ENCODE data around the gene RNF13. TPM values are rescaled to one million over a fixed set of nuclear protein-coding genes. Genes with fewer than 3 reads are reported as not detected.
A peak's percentile ranks its signal among the peaks of the same experiment; 100 is the strongest.

The RNF13 gene
- total RNA-seq, 2 donors from 2014 or later: 48.8 to 56.0 TPM

DNA sequence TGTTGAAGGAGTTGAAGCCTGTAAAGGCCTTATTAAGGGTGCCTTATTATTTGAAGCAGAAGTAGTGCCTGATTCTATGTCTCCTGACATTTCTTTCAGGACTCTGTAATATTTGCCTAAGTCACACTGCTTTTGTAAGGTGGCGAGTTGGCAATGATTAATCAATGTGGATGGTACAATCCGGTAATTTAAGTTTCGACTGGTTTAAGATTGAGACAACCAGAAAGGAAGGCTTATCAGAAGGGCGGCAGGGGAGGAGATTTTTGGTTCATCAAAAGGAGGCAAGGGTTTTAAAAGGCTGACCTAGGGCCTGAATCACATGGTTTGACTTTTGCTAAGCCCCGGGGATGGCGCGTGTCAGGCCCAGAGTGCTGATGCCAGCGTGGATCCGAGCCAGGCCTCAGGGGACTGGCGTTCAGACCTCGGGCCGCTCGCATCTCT lies 830 bp upstream of the RNF13 start:
- no peak for DNase-seq (ENCODE audit: low spot score)
- peaks cover 0 to 40% of the 10 kb centered on the region in 2 donors for H3K4me1 ChIP-seq

DNA sequence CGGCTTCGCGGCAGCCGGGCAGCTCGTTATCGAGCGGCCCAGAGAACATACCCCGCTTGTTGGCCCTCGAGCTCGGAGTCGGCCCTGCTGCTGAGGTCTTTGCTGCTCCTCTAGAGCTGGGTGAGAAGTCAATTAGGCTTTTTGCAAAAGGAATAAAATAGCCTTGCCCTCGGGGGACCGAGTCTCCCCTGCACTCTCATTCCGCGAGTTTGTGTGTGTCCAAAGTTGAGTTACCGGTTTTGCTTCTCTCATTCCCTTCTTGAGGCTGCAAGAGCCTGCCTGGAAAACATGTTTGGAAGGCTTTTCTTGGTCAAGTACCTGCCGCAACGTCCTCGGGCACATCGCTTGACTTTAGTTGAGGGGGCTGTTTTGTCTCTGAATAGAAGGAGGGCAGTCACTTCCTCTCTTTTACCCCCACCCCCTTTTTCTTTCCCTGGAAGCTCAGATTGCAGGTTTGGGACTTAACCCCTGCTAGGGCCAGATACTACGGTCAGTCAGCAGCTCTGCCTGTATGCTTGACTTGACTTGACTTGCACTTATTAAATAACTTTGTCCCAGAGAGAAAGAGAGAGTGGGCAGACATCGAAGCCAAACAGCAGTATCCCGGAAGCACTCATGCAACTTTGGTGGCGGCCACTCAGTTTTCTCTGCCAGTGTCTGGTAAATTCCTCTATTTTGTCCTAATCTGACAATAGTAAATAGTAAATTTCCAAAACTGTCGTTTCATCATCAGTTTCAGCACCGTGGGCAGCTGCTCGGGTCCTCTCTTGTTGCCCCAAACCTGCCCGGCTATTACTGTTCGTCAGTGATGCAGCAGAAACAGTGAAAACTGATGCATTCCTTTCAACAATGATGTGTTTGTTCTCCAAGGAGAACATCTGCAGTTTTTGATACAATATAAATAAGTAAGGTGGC lies 609 bp downstream of the RNF13 start:
- H3K9me3 ChIP-seq: no peaks in the 10 kb centered on the region
- H3K4me1 ChIP-seq: peaks cover 0 to 42% of the 10 kb centered on the region in 2 donors
- no peaks in the 10 kb centered on the region for H3K27me3 ChIP-seq
- H3K27ac ChIP-seq: peak overlapping the region; percentile 99
- H3K36me3 ChIP-seq: no peaks in the 10 kb centered on the region
- no peak for TF ChIP-seq CTCF (IDR thresholded peaks at IDR 0.05)
- no peak for DNase-seq (ENCODE audit: low spot score)
- H3K4me3 ChIP-seq: peak overlapping the region; percentile 62 to 83

More for the DNA sequence above, 830 bp upstream of the RNF13 start:
- Histone ChIP-seq H3K9me3 (no peaks in the 10 kb centered on the region), H3K27me3 (no peaks in the 10 kb centered on the region), H3K36me3 (no peaks in the 10 kb centered on the region), H3K27ac (peak overlapping the region; percentile 99), H3K4me3 (peak overlapping the region; percentile 62 to 83)
- TF ChIP-seq CTCF (IDR thresholded peaks at IDR 0.05): no peak

GRCh38 chr3:149815321-149815720 lies 2.3 kb downstream of the RNF13 start:
- Histone ChIP-seq H3K27ac (peak overlapping the region in 1 of 2 donors; percentile 99), H3K36me3 (no peaks in the 10 kb centered on the region), H3K27me3 (no peaks in the 10 kb centered on the region), H3K4me1 (peaks cover 0 to 42% of the 10 kb centered on the region in 2 donors), H3K9me3 (no peaks in the 10 kb centered on the region), H3K4me3 (peak overlapping the region in 1 of 2 donors; percentile 83)
- no peak for DNase-seq (ENCODE audit: low spot score)
- TF ChIP-seq CTCF (IDR thresholded peaks at IDR 0.05): no peak

GRCh38 chr3:149815728-149816127 lies 2.7 kb downstream of the RNF13 start:
- no peaks in the 10 kb centered on the region for H3K27me3 ChIP-seq
- peak overlapping the region in 1 of 2 donors; percentile 49 for H3K27ac ChIP-seq
- TF ChIP-seq CTCF (IDR thresholded peaks at IDR 0.05): no peak
- DNase-seq (ENCODE audit: low spot score): no peak
- H3K9me3 ChIP-seq: no peaks in the 10 kb centered on the region
- H3K4me1 ChIP-seq: peaks cover 0 to 42% of the 10 kb centered on the region in 2 donors
- no peaks in the 10 kb centered on the region for H3K36me3 ChIP-seq
- no peak overlapping the region for H3K4me3 ChIP-seq

- H3K4me1 ChIP-seq: peaks cover 0 to 42% of the 10 kb centered on the region in 2 donors
- TF ChIP-seq CTCF (IDR thresholded peaks at IDR 0.05): no peak
- no peak for DNase-seq (ENCODE audit: low spot score)
- no peaks in the 10 kb centered on the region for H3K27me3 ChIP-seq
- no peaks in the 10 kb centered on the region for H3K9me3 ChIP-seq
- H3K36me3 ChIP-seq: no peaks in the 10 kb centered on the region
- H3K27ac ChIP-seq: peak overlapping the region in 1 of 2 donors; percentile 49
- H3K4me3 ChIP-seq: no peak overlapping the region
Observed at GRCh38 chr3:149816311-149816710, 3.3 kb downstream of the RNF13 start.

All from right atrium auricular region (tissue), 2 donors.